Endodermal cell (in vitro differentiated cells): ENCODE results near the gene PLEKHM3. TPM values are rescaled to one million over a fixed set of nuclear protein-coding genes. Genes with fewer than 3 reads are reported as not detected.

ENCODE experiments used
- DNase-seq: peaks from one replicate; pipeline ENCODE4 v3.0.0-alpha.2; 2017
- H3K27ac ChIP-seq: 2 replicates; pipeline ENCODE4 v1.5.1; 2013; ENCODE audit warnings: mild to moderate bottlenecking, low read depth, low read length, moderate library complexity
- H3K27me3 ChIP-seq: 2 replicates; pipeline ENCODE4 v1.6.1; 2013; ENCODE audit warnings: mild to moderate bottlenecking, low read length, moderate library complexity; ENCODE audit not compliant: insufficient read depth, control insufficient read depth, poor library complexity, severe bottlenecking
- H3K36me3 ChIP-seq: 2 replicates; pipeline ENCODE4 v1.7.0; 2013; ENCODE audit warnings: mild to moderate bottlenecking, low read length, moderate library complexity; ENCODE audit not compliant: control insufficient read depth, insufficient read depth
- H3K4me1 ChIP-seq: one replicate; pipeline ENCODE4 v1.7.0; 2013; ENCODE audit warnings: low read length; ENCODE audit not compliant: control insufficient read depth, insufficient read depth
- H3K4me3 ChIP-seq: 2 replicates; pipeline ENCODE4 v1.5.1; 2013; ENCODE audit warnings: mild to moderate bottlenecking, low read length, moderate library complexity
- H3K9ac ChIP-seq: 2 replicates; pipeline ENCODE4 v1.6.1; 2013; ENCODE audit warnings: mild to moderate bottlenecking, low read length, moderate library complexity; ENCODE audit not compliant: poor library complexity, severe bottlenecking; ENCODE audit errors: extremely low read depth
- H3K9me3 ChIP-seq: 2 replicates; pipeline ENCODE4 v1.6.1; 2013; ENCODE audit warnings: mild to moderate bottlenecking, low read length, moderate library complexity; ENCODE audit not compliant: control insufficient read depth
- H3K27ac Mint-ChIP-seq: 2 replicates; pipeline ENCODE4 v1.8.0; 2020; ENCODE audit warnings: mixed read lengths
- H3K27me3 Mint-ChIP-seq: 2 replicates; pipeline ENCODE4 v1.8.0; 2021; ENCODE audit warnings: mild to moderate bottlenecking, mixed read lengths; ENCODE audit not compliant: insufficient read depth
- H3K36me3 Mint-ChIP-seq: 2 replicates; pipeline ENCODE4 v1.8.0; 2020; ENCODE audit warnings: low read depth, mixed read lengths
- H3K4me1 Mint-ChIP-seq: 2 replicates; pipeline ENCODE4 v1.8.0; 2020; ENCODE audit warnings: mixed read lengths
- H3K4me3 Mint-ChIP-seq: 2 replicates; pipeline ENCODE4 v1.8.0; 2020; ENCODE audit warnings: mild to moderate bottlenecking, moderate library complexity, mixed read lengths
- H3K9me3 Mint-ChIP-seq: 2 replicates; pipeline ENCODE4 v1.8.0; 2020; ENCODE audit warnings: mild to moderate bottlenecking, mixed read lengths
- CTCF ChIP-seq: fragments of 200-600 bp; sonication (generic); conservative IDR thresholded peaks from 2 replicates; pipeline ENCODE4 v1.5.0; 2021; ENCODE audit warnings: antibody characterized with exemption, mild to moderate bottlenecking
- WGBS, 2 experiments: methylation state at CpG; one replicate each; pipeline versions ENCODE4 v1.1.5 to v1.1.7; 2013; ENCODE audit warnings: missing lambda C conversion rate in 2 of 2, mixed read lengths in 1 of 2; ENCODE audit not compliant: insufficient coverage in 1 of 2, insufficient read length in 1 of 2; 5-methylcytosine and 5-hydroxymethylcytosine counted together
- total RNA-seq, 2 donors: library from RNA; stranded (reverse); fragmentation: NEBNext Ultra II Directional in 1 of 2; extraction: Animal tissue kit (Norgen Biotek cat#: 25700) in 1 of 2; gene quantifications; 2 replicates in 1 of 2; 3 replicates in 1 of 2; pipeline ENCODE4 v1.2.1, GENCODE V29; 2021

PLEKHM3 gene
- total RNA-seq, 2 donors from 2014 or later, result 13.3 to 17.9 TPM

GRCh38 chr2:208036357-208036756 is 11.0 kb upstream of the PLEKHM3 start:
- WGBS, 2 experiments, result 65 to 67% methylated on average over 3 to 4 of the region's 4 CpGs
- H3K4me1 Mint-ChIP-seq, result peaks cover 21% of the 10 kb centered on the region
- peaks cover 6% of the 10 kb centered on the region for H3K36me3 Mint-ChIP-seq
- H3K9me3 ChIP-seq, result peaks cover 13% of the 10 kb centered on the region
- no peak overlapping the region for H3K4me3 Mint-ChIP-seq
- TF ChIP-seq CTCF, result no peak
- no peak overlapping the region for H3K27ac ChIP-seq
- H3K27me3 Mint-ChIP-seq, result no peaks in the 10 kb centered on the region
- no peak overlapping the region for H3K9ac ChIP-seq
- H3K4me1 ChIP-seq, result no peaks in the 10 kb centered on the region
- peaks cover 19% of the 10 kb centered on the region for H3K9me3 Mint-ChIP-seq
- no peaks in the 10 kb centered on the region for H3K27me3 ChIP-seq
- no peaks in the 10 kb centered on the region for H3K36me3 ChIP-seq
- no peak overlapping the region for H3K27ac Mint-ChIP-seq
- H3K4me3 ChIP-seq, result no peak overlapping the region
- DNase-seq, result no peak

GRCh38 chr2:208034503-208035140 is 9.3 kb upstream of the PLEKHM3 start:
- no peak for DNase-seq
- H3K27me3 Mint-ChIP-seq, result no peaks in the 10 kb centered on the region
- no peak for TF ChIP-seq CTCF

GRCh38 chr2:208033701-208034502 is 8.6 kb upstream of the PLEKHM3 start:
- peak; percentile 77 for TF ChIP-seq CTCF
- H3K27me3 Mint-ChIP-seq, result no peaks in the 10 kb centered on the region
- no peaks in the 10 kb centered on the region for H3K27me3 ChIP-seq
- H3K4me1 Mint-ChIP-seq, result peaks cover 24% of the 10 kb centered on the region
- WGBS, 2 experiments, result 74% methylated on average over 4 of the region's 4 CpGs; no CpG with 5 or more reads in 1 of the 2 experiments
- H3K4me3 Mint-ChIP-seq, result no peak overlapping the region
- H3K9ac ChIP-seq, result no peak overlapping the region
- DNase-seq, result peak; percentile 78
- peaks cover 13% of the 10 kb centered on the region for H3K9me3 ChIP-seq
- peaks cover 4% of the 10 kb centered on the region for H3K4me1 ChIP-seq
- no peaks in the 10 kb centered on the region for H3K36me3 ChIP-seq
- H3K9me3 Mint-ChIP-seq, result peaks cover 19% of the 10 kb centered on the region
- H3K27ac Mint-ChIP-seq, result peak overlapping the region; percentile 71
- no peak overlapping the region for H3K4me3 ChIP-seq
- peaks cover 6% of the 10 kb centered on the region for H3K36me3 Mint-ChIP-seq
- no peak overlapping the region for H3K27ac ChIP-seq

More at GRCh38 chr2:208034503-208035140, 9.3 kb upstream of the PLEKHM3 start:
- H3K4me3 Mint-ChIP-seq, result no peak overlapping the region
- peaks cover 19% of the 10 kb centered on the region for H3K9me3 Mint-ChIP-seq
- Histone ChIP-seq H3K9ac (no peak overlapping the region), H3K4me1 (peaks cover 4% of the 10 kb centered on the region), H3K9me3 (peaks cover 13% of the 10 kb centered on the region), H3K27me3 (no peaks in the 10 kb centered on the region), H3K27ac (no peak overlapping the region), H3K36me3 (no peaks in the 10 kb centered on the region), H3K4me3 (peak overlapping the region; percentile 51)
- no peak overlapping the region for H3K27ac Mint-ChIP-seq
- H3K36me3 Mint-ChIP-seq, result peaks cover 6% of the 10 kb centered on the region
- 93 to 100% methylated on average over 2 to 4 of the region's 4 CpGs for WGBS, 2 experiments
- peaks cover 26% of the 10 kb centered on the region for H3K4me1 Mint-ChIP-seq
